Transverse colon (tissue), 4 donors: Measurements from ENCODE around the gene SGPP2.

Experiments
- EP300 ChIP-seq: sonication (generic); formaldehyde crosslinking; IDR thresholded peaks from one replicate; pipeline ENCODE4 v1.6.1; 2017; ENCODE audit warnings: antibody characterized with exemption, low read depth
- POLR2A ChIP-seq: fragments of 450-650 bp; IDR thresholded peaks from one replicate; pipeline ENCODE4 v1.6.1; 2016; ENCODE audit warnings: antibody characterized with exemption, mild to moderate bottlenecking, moderate library complexity
- POLR2AphosphoS5 ChIP-seq, 3 donors: sonication (generic); formaldehyde crosslinking; IDR thresholded peaks; one replicate each; pipeline ENCODE4 v1.6.1; 2016; ENCODE audit warnings: antibody characterized with exemption in 3 of 3
- TF ChIP-seq, protein P1 (sequence below), 5 experiments: fragments of 200-600 bp in 3 of 5; fragments of 450-650 bp in 2 of 5; sonication (generic) in 3 of 5; IDR thresholded peaks; 1 replicate in 2 of 5; 2 replicates in 3 of 5; pipeline ENCODE4 v1.5.1; 2016 to 2017; ENCODE audit warnings: antibody characterized with exemption in 5 of 5, inconsistent platforms in 3 of 5, mild to moderate bottlenecking in 2 of 5, moderate library complexity in 1 of 5

DNA sequence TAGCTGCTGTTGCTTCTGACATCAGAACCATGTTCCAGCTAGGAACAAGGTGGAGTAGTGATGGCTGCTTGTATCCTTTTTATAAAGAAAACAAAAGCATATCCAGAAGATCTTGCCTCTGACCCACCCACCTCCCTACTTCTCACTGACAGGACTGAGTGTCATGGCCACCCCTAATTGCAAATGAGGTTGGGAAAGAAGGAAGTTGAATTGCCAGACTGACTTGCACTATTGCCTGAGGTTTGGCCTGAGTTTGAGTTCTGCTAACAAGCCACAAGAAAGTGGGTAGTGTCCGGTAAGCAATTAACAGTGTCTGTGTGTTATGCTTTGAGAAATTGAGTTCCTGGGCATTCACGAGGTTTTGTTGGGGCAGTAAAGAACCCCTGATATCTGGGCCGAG, 22.8 kb downstream of the SGPP2 start:
- TF ChIP-seq, protein P1, sequence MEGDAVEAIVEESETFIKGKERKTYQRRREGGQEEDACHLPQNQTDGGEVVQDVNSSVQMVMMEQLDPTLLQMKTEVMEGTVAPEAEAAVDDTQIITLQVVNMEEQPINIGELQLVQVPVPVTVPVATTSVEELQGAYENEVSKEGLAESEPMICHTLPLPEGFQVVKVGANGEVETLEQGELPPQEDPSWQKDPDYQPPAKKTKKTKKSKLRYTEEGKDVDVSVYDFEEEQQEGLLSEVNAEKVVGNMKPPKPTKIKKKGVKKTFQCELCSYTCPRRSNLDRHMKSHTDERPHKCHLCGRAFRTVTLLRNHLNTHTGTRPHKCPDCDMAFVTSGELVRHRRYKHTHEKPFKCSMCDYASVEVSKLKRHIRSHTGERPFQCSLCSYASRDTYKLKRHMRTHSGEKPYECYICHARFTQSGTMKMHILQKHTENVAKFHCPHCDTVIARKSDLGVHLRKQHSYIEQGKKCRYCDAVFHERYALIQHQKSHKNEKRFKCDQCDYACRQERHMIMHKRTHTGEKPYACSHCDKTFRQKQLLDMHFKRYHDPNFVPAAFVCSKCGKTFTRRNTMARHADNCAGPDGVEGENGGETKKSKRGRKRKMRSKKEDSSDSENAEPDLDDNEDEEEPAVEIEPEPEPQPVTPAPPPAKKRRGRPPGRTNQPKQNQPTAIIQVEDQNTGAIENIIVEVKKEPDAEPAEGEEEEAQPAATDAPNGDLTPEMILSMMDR (IDR thresholded peaks at IDR 0.05), result no peak
- TF ChIP-seq POLR2AphosphoS5 (IDR thresholded peaks at IDR 0.05), result no peak
- no peak for TF ChIP-seq POLR2A
- no peak for TF ChIP-seq EP300
